KMS-11 (cell line): ENCODE measurements around the gene POU6F2.

Experiments used
- H2AFZ ChIP-seq: fragments of 200-600 bp; sonication (generic); 2 replicates; pipeline ENCODE4 v1.6.1; 2016; ENCODE audit warnings: antibody characterized with exemption, mixed run types, low read depth
- H3K27ac ChIP-seq: fragments of 200-600 bp; sonication (generic); 2 replicates; pipeline ENCODE4 v1.6.1; 2016; ENCODE audit warnings: mild to moderate bottlenecking, mixed run types
- H3K27me3 ChIP-seq: fragments of 200-600 bp; sonication (generic); 2 replicates; pipeline ENCODE4 v1.6.1; 2017; ENCODE audit warnings: mild to moderate bottlenecking, low read depth, mixed run types, moderate library complexity; ENCODE audit not compliant: insufficient read depth
- H3K36me3 ChIP-seq: fragments of 200-600 bp; sonication (generic); 2 replicates; pipeline ENCODE4 v1.6.1; 2017; ENCODE audit warnings: mild to moderate bottlenecking, mixed run types; ENCODE audit not compliant: insufficient read depth
- H3K4me1 ChIP-seq: fragments of 200-600 bp; sonication (generic); 2 replicates; pipeline ENCODE4 v1.6.1; 2016; ENCODE audit warnings: mild to moderate bottlenecking, low read depth, mixed run types; ENCODE audit not compliant: poor library complexity, severe bottlenecking
- H3K4me2 ChIP-seq: fragments of 200-600 bp; sonication (generic); 2 replicates; pipeline ENCODE4 v1.7.0; 2016; ENCODE audit warnings: mild to moderate bottlenecking, mixed run types
- H3K4me3 ChIP-seq: fragments of 200-600 bp; sonication (generic); IDR thresholded peaks from 2 replicates; pipeline ENCODE4 v1.6.1; 2017; ENCODE audit warnings: low read depth, low read length, mixed read lengths; ENCODE audit not compliant: insufficient read depth
- H3K79me2 ChIP-seq: fragments of 200-600 bp; sonication (generic); 2 replicates; pipeline ENCODE4 v1.6.1; 2016; ENCODE audit warnings: low read depth, mixed run types; ENCODE audit not compliant: insufficient read depth
- H3K9ac ChIP-seq: fragments of 200-600 bp; sonication (generic); 2 replicates; pipeline ENCODE4 v1.6.1; 2016; ENCODE audit warnings: mild to moderate bottlenecking, mixed run types
- H4K20me1 ChIP-seq: fragments of 200-600 bp; sonication (generic); 2 replicates; pipeline ENCODE4 v1.6.1; 2016; ENCODE audit warnings: mild to moderate bottlenecking, mixed run types; ENCODE audit not compliant: insufficient read depth
- TF ChIP-seq, protein P1 (sequence below): fragments of 200-600 bp; sonication (generic); conservative IDR thresholded peaks from 2 replicates; pipeline ENCODE4 v1.6.1; 2017; ENCODE audit warnings: low read depth, mild to moderate bottlenecking, antibody characterized with exemption, low read length, moderate library complexity, mixed read lengths

The POU6F2 gene

DNA sequence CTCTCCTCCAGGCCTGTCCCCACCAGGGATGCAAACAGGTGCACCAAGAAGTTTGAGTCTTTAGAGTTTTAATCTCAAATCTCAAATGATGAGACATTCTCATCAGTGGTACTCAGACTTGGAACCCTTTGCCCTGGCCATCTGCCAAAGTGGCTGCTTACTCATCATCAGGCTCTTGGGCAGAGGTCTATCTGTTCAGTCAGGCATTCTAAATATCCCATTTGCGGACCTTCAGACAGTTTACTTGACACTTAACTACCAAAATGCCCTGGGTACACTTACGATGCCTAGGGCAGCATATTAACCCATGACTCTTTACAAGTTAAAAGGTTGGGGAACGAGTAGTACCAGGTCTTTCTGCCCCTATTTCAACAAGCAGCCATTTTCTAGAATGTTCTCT lies 527.3 kb downstream of the POU6F2 start:
- Histone ChIP-seq H4K20me1 (no peaks in the 10 kb centered on the region), H3K4me2 (no peak overlapping the region), H2AFZ (no peak overlapping the region), H3K4me3 (no peak overlapping the region), H3K4me1 (peaks cover 4% of the 10 kb centered on the region), H3K36me3 (no peaks in the 10 kb centered on the region), H3K27me3 (no peaks in the 10 kb centered on the region), H3K79me2 (no peaks in the 10 kb centered on the region), H3K9ac (no peak overlapping the region), H3K27ac (no peak overlapping the region)
- TF ChIP-seq, protein P1, sequence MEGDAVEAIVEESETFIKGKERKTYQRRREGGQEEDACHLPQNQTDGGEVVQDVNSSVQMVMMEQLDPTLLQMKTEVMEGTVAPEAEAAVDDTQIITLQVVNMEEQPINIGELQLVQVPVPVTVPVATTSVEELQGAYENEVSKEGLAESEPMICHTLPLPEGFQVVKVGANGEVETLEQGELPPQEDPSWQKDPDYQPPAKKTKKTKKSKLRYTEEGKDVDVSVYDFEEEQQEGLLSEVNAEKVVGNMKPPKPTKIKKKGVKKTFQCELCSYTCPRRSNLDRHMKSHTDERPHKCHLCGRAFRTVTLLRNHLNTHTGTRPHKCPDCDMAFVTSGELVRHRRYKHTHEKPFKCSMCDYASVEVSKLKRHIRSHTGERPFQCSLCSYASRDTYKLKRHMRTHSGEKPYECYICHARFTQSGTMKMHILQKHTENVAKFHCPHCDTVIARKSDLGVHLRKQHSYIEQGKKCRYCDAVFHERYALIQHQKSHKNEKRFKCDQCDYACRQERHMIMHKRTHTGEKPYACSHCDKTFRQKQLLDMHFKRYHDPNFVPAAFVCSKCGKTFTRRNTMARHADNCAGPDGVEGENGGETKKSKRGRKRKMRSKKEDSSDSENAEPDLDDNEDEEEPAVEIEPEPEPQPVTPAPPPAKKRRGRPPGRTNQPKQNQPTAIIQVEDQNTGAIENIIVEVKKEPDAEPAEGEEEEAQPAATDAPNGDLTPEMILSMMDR = no peak

DNA sequence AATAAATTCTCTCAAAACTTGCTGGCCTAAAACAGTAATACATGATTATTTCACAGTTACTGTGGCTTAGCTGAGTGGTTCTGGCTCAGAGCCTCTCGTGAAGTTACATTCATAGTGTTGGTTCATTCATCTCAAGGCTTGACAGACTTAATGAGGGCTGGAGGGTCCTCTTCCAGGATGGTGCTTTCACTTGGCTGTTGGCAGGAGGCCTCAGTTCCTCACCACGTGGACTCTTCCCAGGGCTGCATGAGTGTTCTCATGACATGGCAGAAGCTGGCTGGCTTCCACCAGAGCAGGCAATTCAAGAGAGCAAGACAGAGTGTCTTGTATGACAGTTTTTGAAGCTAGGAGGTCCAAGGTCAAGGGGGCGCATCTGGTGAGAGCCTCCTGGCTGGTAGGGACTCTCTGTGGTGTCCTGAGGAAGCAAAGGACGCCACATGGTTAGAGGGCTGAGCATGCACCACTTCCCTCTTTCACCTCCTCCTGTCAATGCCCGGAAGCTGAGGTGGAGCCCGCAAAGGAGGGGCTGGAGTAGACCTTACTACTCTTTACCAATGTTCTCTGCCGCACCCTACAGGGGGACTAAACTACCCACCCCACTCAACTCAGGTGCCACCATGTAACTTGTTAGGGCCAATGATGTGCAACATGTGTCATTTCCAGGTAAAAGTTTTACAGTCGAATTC lies 530.3 kb downstream of the POU6F2 start:
- Histone ChIP-seq H3K4me3 (no peak overlapping the region), H3K4me2 (no peak overlapping the region), H3K9ac (no peak overlapping the region), H3K79me2 (no peaks in the 10 kb centered on the region), H4K20me1 (no peaks in the 10 kb centered on the region), H3K27me3 (no peaks in the 10 kb centered on the region), H3K27ac (no peak overlapping the region), H3K4me1 (peaks cover 4% of the 10 kb centered on the region), H3K36me3 (no peaks in the 10 kb centered on the region), H2AFZ (no peak overlapping the region)
- TF ChIP-seq, protein P1 = no peak

DNA sequence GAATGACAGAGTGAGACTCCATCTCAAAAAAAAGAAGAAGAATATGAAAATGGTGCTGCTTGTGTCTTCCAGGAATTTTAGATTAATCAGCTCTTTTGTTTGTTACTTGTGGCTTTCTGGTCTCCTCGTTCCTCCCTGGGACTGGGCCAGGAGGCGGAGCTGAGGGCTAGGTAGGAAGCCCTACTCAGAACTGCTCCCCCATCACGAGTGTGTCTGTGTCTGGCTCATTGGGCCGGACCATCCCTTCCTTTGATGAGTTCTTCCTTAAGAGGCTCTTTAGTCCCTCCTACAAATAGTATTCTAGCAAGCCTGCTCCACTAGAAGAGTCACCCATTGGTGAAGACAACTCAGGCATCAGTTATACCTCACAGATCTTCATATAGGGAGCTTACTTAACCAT lies 531.7 kb downstream of the POU6F2 start:
- H3K27ac ChIP-seq = no peak overlapping the region
- no peaks in the 10 kb centered on the region for H4K20me1 ChIP-seq
- H3K4me2 ChIP-seq = no peak overlapping the region
- no peak overlapping the region for H2AFZ ChIP-seq
- TF ChIP-seq, protein P1 = no peak
- H3K79me2 ChIP-seq = no peaks in the 10 kb centered on the region
- H3K4me1 ChIP-seq = peaks cover 4% of the 10 kb centered on the region
- no peak overlapping the region for H3K4me3 ChIP-seq
- no peaks in the 10 kb centered on the region for H3K27me3 ChIP-seq
- no peaks in the 10 kb centered on the region for H3K36me3 ChIP-seq
- no peak overlapping the region for H3K9ac ChIP-seq

DNA sequence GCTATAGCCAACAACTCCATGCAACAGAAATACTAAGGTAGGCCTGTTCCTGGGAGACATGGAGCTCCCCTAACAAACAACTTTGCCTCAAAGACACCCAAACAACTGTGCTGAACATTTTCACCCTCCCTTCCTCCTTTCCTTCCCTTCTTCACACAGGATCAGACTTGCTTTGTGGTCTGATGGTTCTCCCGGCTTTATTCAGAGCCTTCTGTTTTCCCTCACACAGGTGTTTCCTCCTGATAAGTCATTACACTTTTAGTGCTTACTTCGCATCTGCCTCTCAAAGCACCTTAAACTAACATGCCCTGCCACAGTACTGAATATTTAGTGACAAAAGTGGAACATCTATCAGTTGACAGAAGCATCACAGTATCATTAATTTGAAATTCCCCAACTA lies 532.2 kb downstream of the POU6F2 start:
- H3K79me2 ChIP-seq = no peaks in the 10 kb centered on the region
- H3K27ac ChIP-seq = no peak overlapping the region
- H3K4me1 ChIP-seq = peaks cover 4% of the 10 kb centered on the region
- no peak overlapping the region for H2AFZ ChIP-seq
- no peak overlapping the region for H3K9ac ChIP-seq
- no peak overlapping the region for H3K4me2 ChIP-seq
- no peak overlapping the region for H3K4me3 ChIP-seq
- H4K20me1 ChIP-seq = no peaks in the 10 kb centered on the region
- H3K27me3 ChIP-seq = no peaks in the 10 kb centered on the region
- H3K36me3 ChIP-seq = no peaks in the 10 kb centered on the region
- TF ChIP-seq, protein P1 = no peak
